Ramos (cell line): ENCODE data around the gene RAB13.
"Not testable (repeated sequence)": the region's sequence is repeated elsewhere in the genome, so short reads cannot be mapped to it uniquely, and the experiment has no call there.

Source experiments
- in situ Hi-C: fragments of 300-500 bp; cut with MboI; formaldehyde crosslinking; loops from one replicate; pipeline ENCODE4 v1.14.3; 2022; ENCODE audit warnings: low sequenced_read_pairs; ENCODE audit not compliant: unreplicated experiment

Gene RAB13

GRCh38 chr1:153985941-153986761, at the start of gene RAB13:
TSS of gene RAB13 (minus strand) at chr1:153986339. CDS start at chr1:153986236, 103 bp downstream.
- in situ Hi-C loops: loop anchor here (5.0 kb wide), 1 partner anchor 309 kb away; the partner anchor contains the start of gene NPR1

DNA sequence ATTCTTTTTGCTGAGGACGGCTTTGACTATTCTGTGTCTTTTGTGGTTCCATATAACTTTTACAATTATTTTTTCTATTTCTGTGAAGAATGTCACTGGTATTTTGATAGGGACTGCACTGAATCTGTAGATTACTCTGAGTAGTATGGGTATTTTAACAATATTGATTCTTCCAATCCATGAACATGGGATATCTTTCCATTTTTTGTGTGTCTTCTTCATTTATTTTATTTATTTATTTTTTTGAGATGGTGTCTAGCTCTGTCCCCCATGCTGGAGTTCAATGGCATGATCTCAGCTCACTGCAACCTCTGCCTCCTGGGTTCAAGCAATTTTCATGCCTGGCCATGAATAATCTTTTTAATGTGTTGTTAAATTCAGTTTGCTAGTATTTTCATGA, 47.6 kb upstream of the RAB13 start:
- in situ Hi-C loops: not testable (repeated sequence)

- in situ Hi-C loops: no loop called here
These were observed 33.8 kb upstream of the RAB13 start for GRCh38 chr1:154019940-154020339.

DNA sequence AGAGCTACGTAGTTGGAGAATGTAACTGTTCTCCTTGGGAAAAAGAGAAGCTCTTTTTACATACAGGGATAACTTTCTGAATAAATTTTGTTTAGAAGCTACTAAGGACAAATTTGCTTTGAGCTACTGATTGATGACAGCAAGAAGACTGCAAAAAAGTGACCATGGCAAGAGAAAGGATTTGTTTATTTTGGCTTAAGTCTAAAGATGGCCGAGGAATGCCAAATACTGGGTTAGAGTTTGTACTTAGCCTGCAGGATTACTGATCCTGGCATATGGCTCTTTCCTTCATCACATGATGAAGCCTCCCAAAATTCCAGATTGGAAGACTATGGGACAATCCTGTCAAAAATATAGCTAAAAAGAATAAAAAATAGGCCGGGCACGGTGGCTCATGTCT, 33.1 kb upstream of the RAB13 start:
- in situ Hi-C loops: no loop called here

DNA sequence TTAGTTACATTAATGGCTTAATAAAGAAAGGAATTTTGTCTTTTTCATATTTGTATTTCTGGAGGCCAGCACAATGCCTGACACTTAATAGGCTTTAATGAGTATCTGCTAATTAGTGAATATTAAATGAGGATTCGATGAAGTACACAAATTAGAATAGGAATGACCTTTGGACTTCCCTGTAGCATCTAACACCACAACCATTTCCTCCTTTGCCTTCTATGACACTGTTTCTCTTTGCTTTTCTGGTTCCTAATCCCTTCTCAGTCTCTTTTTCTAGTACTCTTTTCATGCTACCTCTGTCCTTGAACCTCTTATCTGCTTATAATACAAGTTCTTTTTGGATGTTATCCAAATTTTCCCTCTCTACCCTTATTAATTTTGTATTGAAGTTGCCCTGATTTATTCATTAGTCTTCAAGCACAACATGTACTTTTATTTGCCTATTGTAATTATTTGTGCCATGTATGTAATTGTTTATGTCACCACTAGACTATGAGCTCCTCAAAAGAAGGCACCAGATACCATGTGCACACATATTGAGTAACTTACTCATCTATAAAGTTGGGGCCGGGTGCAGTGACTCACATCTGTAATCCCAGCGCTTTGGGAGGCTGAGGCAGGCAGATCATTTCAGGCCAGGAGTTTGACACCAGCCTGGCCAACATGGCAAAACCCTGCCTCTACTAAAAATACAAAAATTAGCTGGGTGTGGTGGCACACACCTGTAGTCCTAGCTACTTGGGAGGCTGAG, 28.2 kb upstream of the RAB13 start:
- in situ Hi-C loops: no loop called here

GRCh38 chr1:154012543-154012942, 26.4 kb upstream of the RAB13 start:
- in situ Hi-C loops: not testable (repeated sequence)

DNA sequence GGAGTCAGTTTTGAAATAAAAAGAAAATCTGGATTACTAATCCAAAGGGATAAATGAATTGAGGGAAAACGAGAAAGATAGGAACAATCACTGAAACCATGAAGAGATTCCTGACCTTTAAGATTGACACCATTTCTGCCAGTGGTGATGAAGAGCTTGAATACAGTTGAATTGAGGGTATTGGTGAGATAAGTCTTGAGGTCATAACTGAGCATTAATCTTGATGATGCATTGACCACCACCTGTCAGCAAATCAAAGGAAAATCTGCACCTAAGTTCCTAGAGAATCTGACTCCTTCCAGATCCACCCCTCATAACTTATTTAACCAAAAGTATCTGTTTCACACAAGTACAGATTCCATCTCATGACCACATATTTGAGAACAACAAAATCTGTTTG, 26.0 kb upstream of the RAB13 start:
- in situ Hi-C loops: no loop called here

- in situ Hi-C loops: no loop called here
These were observed 20.0 kb upstream of the RAB13 start for GRCh38 chr1:154006136-154006535.

DNA sequence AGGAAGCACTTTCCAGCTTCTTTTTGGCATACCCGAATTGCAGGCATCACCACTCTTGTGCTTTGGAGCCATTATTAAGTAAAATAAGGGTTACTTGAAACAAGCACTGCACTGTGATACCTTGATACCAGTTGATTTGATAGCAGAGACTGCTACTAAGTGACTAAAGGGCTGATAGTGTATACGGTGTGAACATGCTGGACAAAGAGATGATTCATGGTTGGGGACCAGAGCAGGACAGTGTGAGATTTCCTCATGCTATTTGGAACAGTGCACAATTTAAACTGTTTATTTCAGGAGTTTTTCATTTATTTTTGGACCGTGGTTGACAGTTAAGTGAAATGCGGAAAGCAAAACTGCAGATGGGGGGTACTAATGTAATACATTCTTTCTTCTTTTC, 14.3 kb upstream of the RAB13 start:
- in situ Hi-C loops: no loop called here

DNA sequence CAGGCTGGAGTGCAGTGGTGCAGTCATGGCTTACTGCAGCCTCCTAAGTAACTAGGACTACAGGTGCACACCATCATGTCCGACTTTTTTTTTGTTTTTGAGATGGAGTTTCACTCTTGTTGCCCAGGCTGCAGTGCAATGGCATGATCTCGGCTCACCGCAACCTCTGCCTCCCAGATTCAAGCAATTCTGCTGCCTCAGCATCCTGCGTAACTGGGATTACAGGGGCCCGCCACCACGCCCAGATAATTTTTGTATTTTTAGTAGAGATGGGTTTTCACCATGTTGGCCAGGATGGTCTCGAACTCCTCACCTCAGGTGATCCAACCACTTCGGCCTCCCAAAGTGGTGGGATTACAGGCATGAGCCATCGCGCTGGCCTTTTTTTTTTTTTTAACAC, 10.7 kb upstream of the RAB13 start:
- in situ Hi-C loops: not testable (repeated sequence)

GRCh38 chr1:153995640-153996039, 9.5 kb upstream of the RAB13 start:
- in situ Hi-C loops: no loop called here

DNA sequence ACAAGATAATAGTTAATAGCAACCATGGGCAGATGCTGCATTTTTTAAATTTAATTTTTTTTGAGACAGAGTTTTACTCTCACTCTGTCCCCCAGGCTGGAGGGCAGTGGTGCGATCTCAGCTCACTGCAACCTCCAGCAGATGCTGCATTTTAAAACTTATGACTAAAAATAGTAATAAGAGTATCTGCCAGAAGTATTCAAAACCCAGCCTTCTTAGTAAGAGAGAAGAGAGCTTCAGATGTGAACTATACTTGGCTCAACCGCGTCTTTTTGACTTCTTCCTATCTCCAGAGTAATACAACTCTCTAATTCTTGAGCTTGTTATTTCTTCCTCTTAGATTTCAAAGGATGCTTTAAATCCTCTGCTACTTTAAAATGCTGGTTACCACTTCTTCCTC, 9.1 kb upstream of the RAB13 start:
- in situ Hi-C loops: no loop called here

DNA sequence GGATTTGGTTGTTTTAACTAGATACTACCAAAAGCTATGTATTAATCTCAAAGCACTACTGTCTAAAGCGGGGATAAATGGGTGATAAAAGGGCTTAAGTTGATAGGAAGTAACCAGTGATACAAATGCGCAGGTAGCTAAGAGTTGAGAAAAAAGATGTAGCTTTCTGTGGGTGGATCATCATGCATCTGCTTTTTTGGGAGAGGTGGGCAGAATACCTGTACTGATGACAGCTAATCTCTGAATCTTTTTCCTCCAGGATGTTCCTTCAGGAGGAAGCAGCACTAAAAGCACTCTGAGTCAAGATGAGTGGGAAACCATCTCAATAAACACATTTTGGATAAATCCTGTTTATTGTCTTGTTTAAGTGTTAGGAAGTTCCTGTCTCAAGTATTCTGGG, 5.7 kb upstream of the RAB13 start:
- in situ Hi-C loops: no loop called here

DNA sequence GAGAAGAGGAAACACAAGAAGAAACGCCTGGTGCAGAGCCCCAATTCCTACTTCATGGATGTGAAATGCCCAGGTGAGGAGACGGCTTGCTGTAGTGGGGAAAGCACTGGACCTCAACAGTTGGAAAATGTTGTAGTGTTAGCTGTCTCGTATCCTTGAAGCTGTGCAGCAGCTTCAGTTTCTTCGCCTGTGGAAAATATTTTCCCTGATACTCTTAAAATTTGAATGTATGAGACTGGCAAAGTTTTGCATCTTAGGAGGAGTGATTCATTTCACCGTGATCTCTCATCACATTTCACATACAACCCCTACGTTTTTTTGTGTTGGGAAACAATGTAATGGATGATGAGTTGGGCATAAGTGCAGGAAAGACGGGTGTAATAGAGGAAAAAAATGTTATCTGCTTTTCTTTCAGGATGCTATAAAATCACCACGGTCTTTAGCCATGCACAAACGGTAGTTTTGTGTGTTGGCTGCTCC, 5.1 kb upstream of the RAB13 start:
- in situ Hi-C loops: no loop called here

DNA sequence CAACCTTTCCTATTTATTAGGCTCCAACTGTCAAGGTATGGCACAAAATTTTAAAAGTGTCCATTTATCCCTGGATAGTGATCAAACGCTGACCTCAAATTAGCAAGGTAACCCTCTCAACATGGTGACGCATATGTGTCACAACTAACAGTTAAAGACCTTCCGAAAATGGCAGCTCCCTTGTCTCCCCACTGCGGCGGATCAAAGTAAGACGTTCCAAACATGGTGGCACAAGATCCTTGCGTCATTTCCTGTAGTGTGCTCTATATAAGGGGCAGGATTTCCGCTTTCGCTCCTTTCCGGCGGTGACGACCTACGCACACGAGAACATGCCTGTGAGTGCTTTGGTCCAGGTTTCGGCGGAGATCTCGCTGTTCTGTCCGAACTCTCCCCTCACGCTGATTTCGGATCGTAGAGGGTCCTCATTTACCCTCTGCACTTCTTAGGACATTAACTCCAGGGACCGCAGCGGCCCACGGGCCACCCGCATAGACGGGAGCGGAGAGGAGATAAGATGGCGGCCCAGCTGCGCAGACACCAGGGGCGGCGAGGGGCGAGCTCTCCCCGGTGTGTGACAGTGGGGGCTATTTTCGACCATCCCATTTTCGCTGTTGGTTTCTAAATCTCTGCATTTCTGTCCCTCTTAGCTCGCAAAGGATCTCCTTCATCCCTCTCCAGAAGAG, 4.5 kb upstream of the RAB13 start, which contains the start of gene RPS27:
TSS of gene RPS27 (plus strand) at position 295 of the 683 bp plus-strand sequence. CDS start at position 330, 35 bp downstream.
- in situ Hi-C loops: no loop called here

- in situ Hi-C loops: loop anchor here (5.0 kb wide), 1 partner anchor 310 kb away; the partner anchor contains the start of gene NPR1
These were observed 1.5 kb upstream of the RAB13 start for GRCh38 chr1:153987621-153988020.

GRCh38 chr1:153985341-153985912, 712 bp downstream of the RAB13 start:
- in situ Hi-C loops: loop anchor here (5.0 kb wide), 1 partner anchor 308 kb away; the partner anchor contains the start of gene NPR1

- in situ Hi-C loops: no loop called here
These were observed 1.8 kb downstream of the RAB13 start for GRCh38 chr1:153984123-153984894.

DNA sequence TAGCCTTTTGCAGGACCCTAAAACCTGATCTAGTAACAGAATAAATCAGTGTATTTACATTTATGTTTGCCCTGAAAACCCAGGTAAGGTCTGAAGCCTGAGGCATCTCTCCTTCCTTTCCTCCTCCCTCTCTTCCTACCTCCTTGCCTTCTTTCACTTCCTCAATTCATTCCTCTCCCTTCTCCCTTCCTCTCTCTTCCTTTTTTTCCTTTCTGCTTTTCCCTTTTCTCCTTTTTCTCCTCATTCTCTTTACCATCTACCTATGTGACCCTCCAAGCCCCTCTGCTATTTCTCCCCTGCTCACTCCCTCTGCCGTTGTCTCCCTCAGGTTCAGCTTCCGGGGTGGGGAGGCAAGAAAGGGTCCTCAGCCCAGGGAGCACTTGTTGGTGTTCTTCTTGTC, 4.4 kb downstream of the RAB13 start:
- in situ Hi-C loops: not testable (repeated sequence)
